NCI-H446 (cell line): ENCODE results near the gene CCR5AS.
"Not testable (repeated sequence)": the region's sequence is repeated elsewhere in the genome, so short reads cannot be mapped to it uniquely, and the experiment has no call there.

ENCODE experiments used
- DNase-seq, 2 experiments: peaks; one replicate each; lab custom pipeline; 2025; lab: John Stamatoyannopoulos, UW

Gene CCR5AS

GRCh38 chr3:46429250-46429649 lies 22.4 kb upstream of the CCR5AS start:
- no peak for DNase-seq

DNA sequence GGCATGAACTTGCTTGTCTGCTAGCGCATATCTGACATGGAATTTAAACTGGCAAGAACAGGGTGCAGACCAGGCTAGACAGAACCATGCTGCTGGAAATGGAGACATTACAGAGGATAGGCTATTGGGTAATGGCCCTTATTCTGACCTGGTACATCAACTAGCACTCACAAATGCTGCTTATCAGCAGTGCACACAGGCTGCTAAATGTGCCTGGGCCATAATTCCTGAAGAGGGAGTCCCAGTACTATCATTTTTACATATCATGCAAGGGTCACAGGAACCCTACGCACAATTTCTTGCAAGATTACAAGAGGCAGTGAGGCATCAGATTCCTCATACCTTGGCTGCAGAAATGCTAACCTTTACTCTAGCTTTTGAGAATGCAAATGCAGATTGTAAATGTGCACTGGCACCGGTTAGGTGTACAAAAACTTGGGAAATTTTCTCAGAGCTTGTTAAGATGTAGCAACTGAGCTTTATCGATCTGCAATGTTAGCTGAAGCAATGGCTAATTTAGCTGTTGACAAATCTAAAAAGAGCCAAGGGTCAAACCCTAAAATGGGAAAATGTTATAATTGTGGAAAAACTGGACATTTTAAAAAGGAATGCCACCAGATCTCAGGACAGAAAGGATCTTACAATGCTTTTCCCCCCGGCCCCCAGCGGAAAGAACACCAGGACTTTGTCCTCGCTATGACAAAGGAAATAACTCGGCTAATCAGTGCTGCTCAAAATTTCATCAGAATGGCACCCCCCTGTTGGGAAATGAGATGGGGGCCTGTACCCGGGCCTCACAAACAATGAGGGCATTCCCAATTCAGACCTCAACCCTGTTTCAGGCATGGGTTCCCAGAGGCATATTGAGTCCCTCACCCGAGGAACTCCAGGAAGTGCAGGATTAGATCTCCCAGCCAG lies 21.3 kb upstream of the CCR5AS start:
- no peak for DNase-seq

- DNase-seq = not testable (repeated sequence)
Measured at GRCh38 chr3:46427404-46427803, 20.5 kb upstream of the CCR5AS start.

DNA sequence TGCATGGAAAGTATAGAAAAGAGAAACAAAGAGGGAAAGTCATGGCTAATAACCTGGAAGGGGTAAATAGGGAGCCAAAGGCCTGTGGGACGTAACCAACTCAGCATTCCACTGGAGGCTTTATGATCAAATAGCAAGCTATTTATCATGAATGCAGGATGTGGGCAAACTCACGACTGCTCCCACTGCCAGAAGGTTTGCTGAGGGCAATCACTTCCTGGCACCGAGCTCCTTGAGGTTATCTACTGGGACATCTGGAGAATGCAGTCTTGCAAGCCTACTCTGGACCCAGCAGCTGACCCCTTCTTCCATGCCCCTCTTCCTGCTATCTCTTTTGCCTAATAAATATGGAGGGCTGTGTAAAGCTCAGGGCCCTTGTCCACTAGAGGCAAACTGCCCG lies 19.6 kb upstream of the CCR5AS start:
- not testable (repeated sequence) for DNase-seq

DNA sequence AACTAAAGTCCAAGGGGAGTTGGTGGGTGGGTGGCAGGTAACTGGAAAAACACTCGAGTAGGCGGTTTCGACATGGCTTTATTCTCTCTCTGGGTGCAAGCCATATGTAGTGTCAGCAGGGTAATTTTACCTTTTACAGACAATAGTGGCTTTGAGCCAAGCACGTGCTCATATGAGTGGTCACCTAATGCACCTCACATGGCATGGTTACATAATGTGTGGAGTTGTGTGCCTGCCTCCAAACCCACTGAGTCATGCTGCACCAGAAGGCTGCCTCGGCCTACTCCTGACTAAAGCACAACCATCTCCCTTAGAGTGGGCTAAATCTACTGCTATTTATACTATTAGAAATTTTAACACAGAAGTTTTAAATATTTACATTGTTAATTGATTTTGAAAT lies 16.7 kb upstream of the CCR5AS start:
- DNase-seq = no peak

- no peak for DNase-seq
Measured at GRCh38 chr3:46422617-46423016, 15.8 kb upstream of the CCR5AS start.

- DNase-seq = no peak
Measured at GRCh38 chr3:46420931-46421330, 14.1 kb upstream of the CCR5AS start.

DNA sequence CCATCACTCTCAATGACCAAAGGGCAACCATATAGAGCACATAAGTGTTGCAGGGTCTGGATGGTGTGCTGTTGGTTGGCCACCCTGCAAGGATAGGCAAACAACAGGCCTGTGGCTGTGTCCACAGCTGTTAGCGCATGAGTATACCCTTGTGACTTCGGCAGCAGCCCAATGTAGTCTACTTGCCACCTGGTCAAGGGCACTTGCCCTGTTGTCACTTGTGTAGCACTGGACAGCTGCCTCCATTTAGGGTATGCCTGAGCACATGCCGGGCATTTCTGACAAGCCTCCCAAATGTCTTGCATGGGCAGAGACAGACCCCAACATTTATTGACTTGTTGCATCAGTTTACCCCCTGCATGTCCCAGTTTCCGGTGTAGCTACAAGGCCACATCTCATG lies 12.9 kb upstream of the CCR5AS start:
- no peak for DNase-seq

- DNase-seq = no peak
Measured at GRCh38 chr3:46417841-46418611, 11.2 kb upstream of the CCR5AS start.

GRCh38 chr3:46416811-46417510 lies 10.1 kb upstream of the CCR5AS start:
- DNase-seq = no peak

GRCh38 chr3:46416125-46416810 lies 9.4 kb upstream of the CCR5AS start:
- no peak for DNase-seq

DNA sequence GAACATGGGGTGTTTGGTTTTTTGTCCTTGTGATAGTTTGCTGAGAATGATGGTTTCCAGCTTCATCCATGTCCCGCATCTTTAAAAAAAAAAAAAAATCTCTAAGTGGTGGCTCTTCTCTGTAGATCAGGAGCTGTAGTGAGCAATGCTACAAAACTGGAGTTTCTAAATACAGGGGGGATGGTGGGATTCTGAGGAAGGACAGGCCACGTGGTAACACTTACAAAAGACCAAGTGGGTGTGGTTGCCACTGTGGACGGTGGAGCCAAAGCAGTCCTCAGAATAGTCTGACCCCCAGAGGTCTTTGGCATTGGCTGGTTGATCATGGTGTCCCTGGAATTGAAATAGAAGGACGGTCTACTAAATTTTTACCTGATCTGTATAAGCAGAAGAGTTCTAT lies 7.9 kb upstream of the CCR5AS start:
- no peak for DNase-seq

GRCh38 chr3:46413951-46414350 lies 7.1 kb upstream of the CCR5AS start:
- DNase-seq = no peak

- DNase-seq = no peak
Measured at GRCh38 chr3:46412786-46413298, 6.0 kb upstream of the CCR5AS start.

- no peak for DNase-seq
Measured at GRCh38 chr3:46411271-46411670, 4.4 kb upstream of the CCR5AS start.

DNA sequence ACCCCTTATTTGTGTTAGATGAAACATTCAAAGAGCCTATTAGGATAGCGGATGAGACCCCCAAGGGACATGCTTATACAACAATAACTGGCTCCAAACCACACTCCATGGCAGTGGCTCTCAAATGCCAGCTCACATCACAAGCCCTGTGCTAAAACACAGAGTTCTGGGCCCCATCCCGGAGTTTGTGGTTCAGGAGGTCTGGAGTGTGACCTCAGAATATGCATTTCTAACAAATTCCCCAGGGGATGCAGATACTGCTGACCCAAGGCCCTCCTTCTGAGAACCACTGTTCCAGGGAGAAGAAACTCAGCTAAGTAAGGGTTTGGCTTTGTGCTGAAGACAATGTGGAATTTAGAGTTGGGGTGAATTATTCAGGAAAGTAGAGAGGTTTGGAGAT lies 3.8 kb upstream of the CCR5AS start:
- DNase-seq = no peak

DNA sequence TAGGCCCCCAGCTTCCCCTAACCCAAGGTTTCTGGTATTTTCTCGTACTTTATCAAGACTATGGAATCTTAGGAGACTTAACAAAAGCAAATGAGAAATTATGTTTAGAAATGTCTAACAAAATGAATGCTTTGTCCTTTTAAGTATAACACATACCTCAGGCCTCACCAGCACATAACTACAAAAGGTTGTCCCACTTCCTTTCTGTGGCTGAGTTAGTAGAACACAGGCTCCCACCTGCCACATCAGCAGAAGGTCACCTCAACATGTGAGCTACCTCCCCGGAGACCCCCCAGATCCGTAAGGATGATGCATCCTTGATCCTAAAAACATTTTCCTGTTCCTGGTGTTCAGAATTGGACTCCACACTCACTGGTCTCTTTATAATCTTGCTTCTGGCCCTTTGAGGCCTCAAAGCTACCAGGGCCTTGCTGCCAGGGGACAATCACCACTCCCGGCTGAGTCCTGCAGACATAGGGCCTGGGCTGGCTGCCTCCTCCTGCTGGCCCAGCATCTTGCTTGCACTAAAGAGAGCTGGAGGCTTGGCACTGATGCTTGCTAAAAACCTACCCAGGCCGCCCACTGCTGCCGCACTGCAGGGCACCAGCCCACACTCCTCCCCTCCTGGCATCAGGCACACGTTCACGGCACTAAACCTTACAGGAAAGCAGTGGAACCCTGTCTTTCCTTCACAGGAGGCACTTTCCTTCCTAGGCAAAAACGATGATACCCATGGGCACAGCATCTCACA lies 3.0 kb upstream of the CCR5AS start:
- no peak for DNase-seq

- DNase-seq = no peak
Measured at GRCh38 chr3:46408853-46409252, 2.0 kb upstream of the CCR5AS start.

DNA sequence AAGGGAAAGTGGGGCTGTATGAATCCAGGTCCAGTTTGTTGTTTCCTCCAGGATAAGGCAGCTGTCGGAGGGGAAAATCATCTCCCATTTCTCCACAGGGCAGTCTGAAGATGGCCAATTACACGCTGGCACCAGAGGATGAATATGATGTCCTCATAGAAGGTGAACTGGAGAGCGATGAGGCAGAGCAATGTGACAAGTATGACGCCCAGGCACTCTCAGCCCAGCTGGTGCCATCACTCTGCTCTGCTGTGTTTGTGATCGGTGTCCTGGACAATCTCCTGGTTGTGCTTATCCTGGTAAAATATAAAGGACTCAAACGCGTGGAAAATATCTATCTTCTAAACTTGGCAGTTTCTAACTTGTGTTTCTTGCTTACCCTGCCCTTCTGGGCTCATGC lies 1.1 kb upstream of the CCR5AS start:
- no peak for DNase-seq

GRCh38 chr3:46406443-46406787 lies 451 bp downstream of the CCR5AS start:
- DNase-seq = no peak
